HFFc6 (cell line): Measurements from ENCODE around the gene NMRAL1. TPM values are rescaled to one million over a fixed set of nuclear protein-coding genes. Genes with fewer than 3 reads are reported as not detected.

ENCODE experiments used
- DNase-seq: peaks from one replicate; pipeline ENCODE4 v3.0.0-alpha.2; 2018
- H3K27ac Mint-ChIP-seq: 2 replicates; pipeline ENCODE4 v1.8.0; 2020; ENCODE audit warnings: mild to moderate bottlenecking, mixed read lengths
- H3K27me3 Mint-ChIP-seq: 2 replicates; pipeline ENCODE4 v1.8.0; 2021; ENCODE audit warnings: mild to moderate bottlenecking, moderate library complexity, mixed read lengths; ENCODE audit not compliant: insufficient read depth
- H3K36me3 Mint-ChIP-seq: 2 replicates; pipeline ENCODE4 v1.8.0; 2021; ENCODE audit warnings: low read depth, mixed read lengths
- H3K4me1 Mint-ChIP-seq: 2 replicates; pipeline ENCODE4 v1.8.0; 2020; ENCODE audit warnings: low read depth, mixed read lengths
- H3K4me3 Mint-ChIP-seq: 2 replicates; pipeline ENCODE4 v1.8.0; 2020; ENCODE audit warnings: mild to moderate bottlenecking, moderate library complexity, mixed read lengths
- H3K9me3 Mint-ChIP-seq: 2 replicates; pipeline ENCODE4 v1.8.0; 2020; ENCODE audit warnings: mild to moderate bottlenecking, mixed read lengths
- total RNA-seq, 6 experiments: library from RNA; stranded (reverse); fragmentation: NEBNext Ultra II Directional; extraction: Animal tissue kit (Norgen Biotek cat#: 25700); gene quantifications; 2 replicates in 1 of 6; 3 replicates in 5 of 6; pipeline ENCODE4 v1.2.3, GENCODE V29; 2021
- TF ChIP-seq, protein P1 (sequence below): fragments of 200-600 bp; sonication (generic); IDR thresholded peaks from 2 replicates; pipeline ENCODE4 v1.5.0; 2021; ENCODE audit warnings: antibody characterized with exemption, mild to moderate bottlenecking

NMRAL1 gene
- total RNA-seq, 6 experiments from 2014 or later = 26.2 to 37.2 (median 33.7) TPM

DNA sequence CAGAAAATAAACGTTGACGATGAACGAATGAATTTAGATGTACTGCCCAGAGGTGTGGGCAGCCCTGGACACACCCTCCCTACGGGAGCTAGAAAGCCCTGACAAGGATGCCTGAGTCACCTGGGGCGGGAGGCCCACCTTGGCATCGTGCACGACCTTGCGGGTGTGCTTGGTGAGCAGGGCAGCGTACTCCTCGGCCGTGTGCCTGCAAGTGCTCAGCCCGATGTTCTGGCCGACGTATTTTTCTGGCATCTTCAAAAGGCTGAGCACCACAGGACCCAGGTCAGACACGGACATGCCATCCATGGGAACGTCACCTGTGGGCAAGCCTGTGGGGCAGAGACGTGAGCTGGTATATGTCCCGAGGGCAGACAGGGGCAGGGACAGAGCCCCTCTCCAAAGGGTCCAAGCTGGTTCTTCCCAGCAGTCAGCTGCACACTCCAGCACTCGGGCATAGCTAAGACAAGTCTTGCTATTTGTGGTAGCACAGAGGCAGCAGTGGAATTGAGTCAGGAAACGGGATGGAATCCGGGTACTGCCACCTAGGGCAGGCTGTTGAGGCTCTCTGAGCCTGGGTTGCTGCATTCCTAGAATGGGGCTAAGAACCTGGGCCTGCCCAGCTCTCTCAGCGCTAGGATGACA lies 10.8 kb downstream of the NMRAL1 start:
- TF ChIP-seq, protein P1, sequence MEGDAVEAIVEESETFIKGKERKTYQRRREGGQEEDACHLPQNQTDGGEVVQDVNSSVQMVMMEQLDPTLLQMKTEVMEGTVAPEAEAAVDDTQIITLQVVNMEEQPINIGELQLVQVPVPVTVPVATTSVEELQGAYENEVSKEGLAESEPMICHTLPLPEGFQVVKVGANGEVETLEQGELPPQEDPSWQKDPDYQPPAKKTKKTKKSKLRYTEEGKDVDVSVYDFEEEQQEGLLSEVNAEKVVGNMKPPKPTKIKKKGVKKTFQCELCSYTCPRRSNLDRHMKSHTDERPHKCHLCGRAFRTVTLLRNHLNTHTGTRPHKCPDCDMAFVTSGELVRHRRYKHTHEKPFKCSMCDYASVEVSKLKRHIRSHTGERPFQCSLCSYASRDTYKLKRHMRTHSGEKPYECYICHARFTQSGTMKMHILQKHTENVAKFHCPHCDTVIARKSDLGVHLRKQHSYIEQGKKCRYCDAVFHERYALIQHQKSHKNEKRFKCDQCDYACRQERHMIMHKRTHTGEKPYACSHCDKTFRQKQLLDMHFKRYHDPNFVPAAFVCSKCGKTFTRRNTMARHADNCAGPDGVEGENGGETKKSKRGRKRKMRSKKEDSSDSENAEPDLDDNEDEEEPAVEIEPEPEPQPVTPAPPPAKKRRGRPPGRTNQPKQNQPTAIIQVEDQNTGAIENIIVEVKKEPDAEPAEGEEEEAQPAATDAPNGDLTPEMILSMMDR = no peak
- Mint-ChIP-seq H3K4me1 (peaks cover 24% of the 10 kb centered on the region), H3K9me3 (no peaks in the 10 kb centered on the region), H3K4me3 (peak overlapping the region; percentile 57; the same call in 1 of the 2 replicates), H3K36me3 (peaks cover 29% of the 10 kb centered on the region), H3K27me3 (peaks cover 3% of the 10 kb centered on the region), H3K27ac (peak overlapping the region; percentile 91)
- DNase-seq = no peak

DNA sequence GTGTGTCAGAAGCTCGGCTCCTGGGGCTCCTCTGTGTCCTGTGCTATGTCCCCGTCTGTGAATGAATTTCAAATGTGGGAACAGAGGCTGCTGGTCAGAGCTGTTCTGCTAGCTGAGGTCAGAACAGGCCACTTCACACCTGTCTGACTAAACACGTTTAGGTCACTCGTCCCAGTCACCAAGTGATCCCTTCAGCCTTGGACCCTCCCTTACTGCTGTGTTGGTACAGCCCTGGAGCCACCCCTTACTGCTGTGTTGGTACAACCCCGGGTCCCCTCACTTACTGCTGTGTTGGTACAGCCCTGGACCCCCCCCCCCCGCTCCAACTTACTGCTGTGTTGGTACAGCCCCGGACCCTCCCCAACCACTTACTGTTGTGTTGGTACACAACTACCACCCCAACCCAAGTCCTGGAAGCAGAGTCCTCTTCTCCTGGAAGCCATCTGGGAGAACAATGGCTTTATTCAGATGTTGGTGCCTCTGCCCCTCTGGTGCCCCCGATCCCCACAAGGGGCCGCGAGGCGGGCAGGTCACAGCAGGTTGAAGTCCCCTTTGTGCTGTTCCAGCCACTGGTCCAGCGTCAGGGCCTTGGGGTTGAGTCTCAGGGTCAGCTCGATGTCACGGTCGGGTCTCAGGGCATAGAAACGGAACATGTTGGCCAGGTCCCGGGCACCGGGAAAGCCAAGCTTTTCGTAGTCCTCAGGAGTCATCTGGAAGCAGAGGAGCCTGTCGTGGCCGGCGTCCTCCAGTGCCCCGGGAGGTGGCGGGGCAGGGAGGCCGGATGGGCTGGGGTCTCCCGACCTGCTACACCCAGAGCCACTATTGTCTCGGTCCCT lies 13.0 kb downstream of the NMRAL1 start:
- H3K27me3 Mint-ChIP-seq = peaks cover 5% of the 10 kb centered on the region
- no peak overlapping the region for H3K4me3 Mint-ChIP-seq
- peaks cover 24% of the 10 kb centered on the region for H3K4me1 Mint-ChIP-seq
- no peak for DNase-seq
- H3K36me3 Mint-ChIP-seq = peaks cover 29% of the 10 kb centered on the region
- no peaks in the 10 kb centered on the region for H3K9me3 Mint-ChIP-seq
- TF ChIP-seq, protein P1 = no peak
- H3K27ac Mint-ChIP-seq = no peak overlapping the region

DNA sequence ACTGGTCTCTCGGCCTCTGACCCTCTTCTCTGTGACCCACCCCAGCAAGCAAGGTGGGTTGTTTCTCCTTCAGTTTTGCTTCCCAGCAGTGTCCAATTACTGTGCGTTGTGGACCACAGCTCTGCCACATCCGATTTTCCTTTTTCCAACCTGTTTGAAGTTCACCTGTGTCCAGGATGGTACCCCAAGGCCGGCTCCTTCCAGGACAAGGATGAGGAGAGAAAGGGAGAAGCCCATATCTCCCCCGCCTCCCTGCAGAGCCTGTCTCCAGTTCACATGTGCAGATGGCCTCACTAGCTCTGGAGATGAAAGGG lies 13.5 kb downstream of the NMRAL1 start:
- H3K27me3 Mint-ChIP-seq = peaks cover 5% of the 10 kb centered on the region
- no peak overlapping the region for H3K4me3 Mint-ChIP-seq
- DNase-seq = no peak
- H3K27ac Mint-ChIP-seq = no peak overlapping the region
- peaks cover 24% of the 10 kb centered on the region for H3K4me1 Mint-ChIP-seq
- TF ChIP-seq, protein P1 = no peak
- H3K36me3 Mint-ChIP-seq = peaks cover 24% of the 10 kb centered on the region
- H3K9me3 Mint-ChIP-seq = no peaks in the 10 kb centered on the region

DNA sequence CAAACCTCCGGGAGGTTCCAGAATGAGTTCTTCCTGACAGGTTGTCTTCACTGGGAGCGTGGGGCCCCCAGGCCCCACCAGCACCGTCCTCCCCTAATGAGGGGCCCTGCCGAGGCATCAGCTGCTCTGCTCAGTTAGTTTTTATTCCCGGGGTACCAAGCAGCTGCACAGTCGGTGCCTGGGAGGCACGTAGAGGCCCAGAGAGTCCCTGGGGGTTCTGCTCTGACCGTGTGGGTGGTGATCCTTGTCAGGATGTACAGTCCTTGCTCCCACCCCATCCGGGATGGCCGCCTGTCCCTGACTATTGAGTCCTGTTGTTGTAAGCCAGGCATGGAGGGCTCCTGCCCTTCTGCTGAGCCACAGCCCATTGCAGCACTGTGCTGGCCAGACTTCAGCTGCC lies 18.5 kb downstream of the NMRAL1 start:
- DNase-seq = no peak
- Mint-ChIP-seq H3K27ac (no peak overlapping the region), H3K27me3 (peaks cover 3% of the 10 kb centered on the region; the same call in 1 of the 2 replicates), H3K4me1 (peaks cover 8% of the 10 kb centered on the region), H3K36me3 (peaks cover 33% of the 10 kb centered on the region), H3K4me3 (no peak overlapping the region), H3K9me3 (no peaks in the 10 kb centered on the region)
- TF ChIP-seq, protein P1 = no peak

DNA sequence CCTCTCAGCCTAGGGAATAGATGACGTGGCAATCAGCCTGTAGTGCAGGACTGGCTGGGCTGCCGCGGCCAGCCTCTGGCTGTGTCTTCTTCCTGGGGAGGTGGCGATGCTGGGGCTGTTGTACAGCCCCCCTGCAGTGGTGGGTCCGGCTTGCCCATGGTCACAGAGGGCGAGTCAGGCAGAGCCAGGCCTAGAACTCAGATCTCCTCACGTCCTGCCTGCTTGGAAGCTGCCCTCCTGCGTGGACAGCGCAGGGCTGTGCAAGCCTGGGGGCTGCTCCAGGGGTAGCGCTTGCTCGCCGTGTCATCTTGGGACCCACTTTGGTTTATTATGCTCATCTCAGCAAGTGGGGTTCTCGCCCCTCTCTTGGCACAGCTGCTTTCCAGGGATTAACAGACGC lies 19.3 kb downstream of the NMRAL1 start:
- peaks cover 3% of the 10 kb centered on the region; the same call in 1 of the 2 replicates for H3K27me3 Mint-ChIP-seq
- TF ChIP-seq, protein P1 = no peak
- H3K9me3 Mint-ChIP-seq = no peaks in the 10 kb centered on the region
- no peak overlapping the region for H3K4me3 Mint-ChIP-seq
- DNase-seq = no peak
- H3K27ac Mint-ChIP-seq = no peak overlapping the region
- peaks cover 34% of the 10 kb centered on the region for H3K36me3 Mint-ChIP-seq
- H3K4me1 Mint-ChIP-seq = peaks cover 8% of the 10 kb centered on the region
